ENCODE data around the gene RAD17.
"Not testable (repeated sequence)": the region's sequence is repeated elsewhere in the genome, so short reads cannot be mapped to it uniquely, and the experiment has no call there.

RAD17 gene

GRCh38 chr5:69431424-69432303 lies 62.0 kb downstream of the RAD17 start:
- no peak overlapping the region; the same call in 1 of the 2 replicates for H3K4me3 ChIP-seq (ENCODE audit: low read depth, low read length)
- no peak for DNase-seq (ENCODE audit: low read depth)
- no peak for TF ChIP-seq CTCF (IDR thresholded peaks at IDR 0.05; ENCODE audit: low read depth, low read length, missing control alignments)

GRCh38 chr5:69432412-69433206 lies 63.0 kb downstream of the RAD17 start:
- no peak overlapping the region; the same call in 1 of the 2 replicates for H3K4me3 ChIP-seq (ENCODE audit: low read depth, low read length)
- TF ChIP-seq CTCF (IDR thresholded peaks at IDR 0.05; ENCODE audit: low read depth, low read length, missing control alignments), result no peak
- DNase-seq (ENCODE audit: low read depth), result peak; percentile 39

GRCh38 chr5:69435276-69435884 lies 65.8 kb downstream of the RAD17 start:
- not testable (repeated sequence) for DNase-seq (ENCODE audit: low read depth); H3K4me3 ChIP-seq (ENCODE audit: low read depth, low read length)

GRCh38 chr5:69444127-69444754 lies 74.6 kb downstream of the RAD17 start:
- DNase-seq (ENCODE audit: low read depth), result no peak
- H3K4me3 ChIP-seq (ENCODE audit: low read depth, low read length), result no peak overlapping the region
- TF ChIP-seq CTCF (IDR thresholded peaks at IDR 0.05; ENCODE audit: low read depth, low read length, missing control alignments), result no peak

- DNase-seq (ENCODE audit: low read depth), result no peak
- no peak overlapping the region for H3K4me3 ChIP-seq (ENCODE audit: low read depth, low read length)
- TF ChIP-seq CTCF (IDR thresholded peaks at IDR 0.05; ENCODE audit: low read depth, low read length, missing control alignments), result no peak
Measured at GRCh38 chr5:69449511-69449910, 79.9 kb downstream of the RAD17 start.

- no peak overlapping the region for H3K4me3 ChIP-seq (ENCODE audit: low read depth, low read length)
- DNase-seq (ENCODE audit: low read depth), result no peak
- TF ChIP-seq CTCF (IDR thresholded peaks at IDR 0.05; ENCODE audit: low read depth, low read length, missing control alignments), result no peak
Measured at GRCh38 chr5:69450116-69450515, 80.5 kb downstream of the RAD17 start.

GRCh38 chr5:69450527-69450926 lies 80.9 kb downstream of the RAD17 start:
- H3K4me3 ChIP-seq (ENCODE audit: low read depth, low read length); DNase-seq (ENCODE audit: low read depth): not testable (repeated sequence)
